GM12864 (cell line): ENCODE data around the gene MPG.
"Not testable (repeated sequence)": the region's sequence is repeated elsewhere in the genome, so short reads cannot be mapped to it uniquely, and the experiment has no call there.

Experiments used
- DNase-seq: peaks from one replicate; pipeline ENCODE4 v3.0.0-alpha.2; 2011; ENCODE audit warnings: low read depth
- H3K4me3 ChIP-seq: 2 replicates; pipeline ENCODE4 v1.5.1; 2011; ENCODE audit warnings: mild to moderate bottlenecking, low read depth, low read length, control low read depth
- TF ChIP-seq, protein P1 (sequence below): IDR thresholded peaks from 2 replicates; pipeline ENCODE4 v1.5.1; 2011; ENCODE audit warnings: low read depth, mild to moderate bottlenecking, moderate library complexity, low read length, control low read depth, inconsistent platforms; ENCODE audit errors: missing control alignments

Gene MPG

DNA sequence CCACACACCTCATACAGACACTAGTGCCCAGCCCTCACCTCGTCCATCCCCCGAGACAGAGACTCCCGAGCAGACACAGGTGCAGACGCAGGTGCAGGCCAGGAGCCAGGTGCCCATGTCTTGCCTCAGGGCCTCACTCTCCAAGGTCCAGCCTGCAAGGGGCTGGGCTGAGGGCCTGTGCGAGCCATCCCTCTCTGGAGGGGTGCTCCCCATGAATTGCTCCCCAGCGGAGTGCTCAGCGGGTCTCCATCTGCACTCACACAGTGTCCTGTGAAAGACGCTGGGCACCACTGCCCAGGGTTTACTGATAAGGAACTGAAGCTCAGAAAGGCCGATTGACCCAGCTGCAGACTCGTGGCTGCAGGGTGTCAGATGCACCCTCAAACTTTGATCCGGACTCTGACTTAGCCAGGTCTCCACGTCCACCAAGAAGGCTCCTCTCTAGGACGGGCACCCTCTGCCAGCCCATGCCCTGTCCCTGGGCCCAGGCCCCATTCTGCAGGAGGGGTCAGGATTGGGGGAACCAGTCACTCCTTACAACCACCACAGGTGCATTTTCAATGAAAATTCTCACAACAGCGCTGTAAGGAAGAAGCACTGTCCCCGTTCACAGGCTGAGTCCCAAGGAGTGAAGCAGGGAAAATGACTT is 41.6 kb upstream of the MPG start:
- DNase-seq: no peak
- TF ChIP-seq, protein P1, sequence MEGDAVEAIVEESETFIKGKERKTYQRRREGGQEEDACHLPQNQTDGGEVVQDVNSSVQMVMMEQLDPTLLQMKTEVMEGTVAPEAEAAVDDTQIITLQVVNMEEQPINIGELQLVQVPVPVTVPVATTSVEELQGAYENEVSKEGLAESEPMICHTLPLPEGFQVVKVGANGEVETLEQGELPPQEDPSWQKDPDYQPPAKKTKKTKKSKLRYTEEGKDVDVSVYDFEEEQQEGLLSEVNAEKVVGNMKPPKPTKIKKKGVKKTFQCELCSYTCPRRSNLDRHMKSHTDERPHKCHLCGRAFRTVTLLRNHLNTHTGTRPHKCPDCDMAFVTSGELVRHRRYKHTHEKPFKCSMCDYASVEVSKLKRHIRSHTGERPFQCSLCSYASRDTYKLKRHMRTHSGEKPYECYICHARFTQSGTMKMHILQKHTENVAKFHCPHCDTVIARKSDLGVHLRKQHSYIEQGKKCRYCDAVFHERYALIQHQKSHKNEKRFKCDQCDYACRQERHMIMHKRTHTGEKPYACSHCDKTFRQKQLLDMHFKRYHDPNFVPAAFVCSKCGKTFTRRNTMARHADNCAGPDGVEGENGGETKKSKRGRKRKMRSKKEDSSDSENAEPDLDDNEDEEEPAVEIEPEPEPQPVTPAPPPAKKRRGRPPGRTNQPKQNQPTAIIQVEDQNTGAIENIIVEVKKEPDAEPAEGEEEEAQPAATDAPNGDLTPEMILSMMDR: no peak
- H3K4me3 ChIP-seq: no peak overlapping the region

DNA sequence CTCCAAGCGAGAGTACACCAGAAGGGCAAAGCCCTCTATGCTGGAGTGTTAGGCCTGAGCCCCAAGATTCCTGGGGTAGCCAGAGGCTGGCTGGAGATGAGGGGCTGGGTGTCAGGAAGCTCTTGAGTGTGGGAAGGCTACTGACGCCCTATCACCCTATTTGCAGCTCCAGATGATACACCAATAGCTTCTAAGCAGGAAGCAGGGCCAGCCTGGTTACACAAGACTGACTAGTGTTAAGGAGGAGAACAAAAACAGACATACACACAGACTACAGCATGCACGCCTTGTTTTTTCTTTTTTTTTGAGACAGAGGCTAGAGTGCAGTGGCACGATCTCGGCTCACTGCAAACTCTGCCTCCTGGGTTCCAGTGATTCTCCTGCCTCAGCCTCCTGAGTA is 40.5 kb upstream of the MPG start:
- DNase-seq: no peak
- H3K4me3 ChIP-seq: no peak overlapping the region
- TF ChIP-seq, protein P1: no peak

DNA sequence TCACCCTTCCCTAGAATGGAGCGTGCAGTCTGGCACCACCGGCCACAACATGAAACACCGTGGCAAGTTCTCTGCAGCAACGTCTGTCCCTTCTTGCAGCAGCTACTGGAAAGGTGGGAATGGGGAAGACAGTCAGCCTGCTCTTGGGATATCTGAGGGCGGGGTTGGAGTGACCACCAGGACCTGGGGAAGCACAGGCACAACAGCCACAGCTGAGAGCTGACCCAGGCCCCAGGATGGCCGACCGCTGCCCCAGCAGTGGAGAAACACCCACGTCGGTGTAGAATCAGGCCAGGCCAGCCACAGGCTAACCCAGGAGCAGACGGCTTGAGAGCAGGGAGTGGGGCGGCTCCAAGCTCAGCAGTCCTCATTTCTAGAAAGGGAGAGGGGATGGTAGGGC is 39.8 kb upstream of the MPG start:
- not testable (repeated sequence) for DNase-seq

DNA sequence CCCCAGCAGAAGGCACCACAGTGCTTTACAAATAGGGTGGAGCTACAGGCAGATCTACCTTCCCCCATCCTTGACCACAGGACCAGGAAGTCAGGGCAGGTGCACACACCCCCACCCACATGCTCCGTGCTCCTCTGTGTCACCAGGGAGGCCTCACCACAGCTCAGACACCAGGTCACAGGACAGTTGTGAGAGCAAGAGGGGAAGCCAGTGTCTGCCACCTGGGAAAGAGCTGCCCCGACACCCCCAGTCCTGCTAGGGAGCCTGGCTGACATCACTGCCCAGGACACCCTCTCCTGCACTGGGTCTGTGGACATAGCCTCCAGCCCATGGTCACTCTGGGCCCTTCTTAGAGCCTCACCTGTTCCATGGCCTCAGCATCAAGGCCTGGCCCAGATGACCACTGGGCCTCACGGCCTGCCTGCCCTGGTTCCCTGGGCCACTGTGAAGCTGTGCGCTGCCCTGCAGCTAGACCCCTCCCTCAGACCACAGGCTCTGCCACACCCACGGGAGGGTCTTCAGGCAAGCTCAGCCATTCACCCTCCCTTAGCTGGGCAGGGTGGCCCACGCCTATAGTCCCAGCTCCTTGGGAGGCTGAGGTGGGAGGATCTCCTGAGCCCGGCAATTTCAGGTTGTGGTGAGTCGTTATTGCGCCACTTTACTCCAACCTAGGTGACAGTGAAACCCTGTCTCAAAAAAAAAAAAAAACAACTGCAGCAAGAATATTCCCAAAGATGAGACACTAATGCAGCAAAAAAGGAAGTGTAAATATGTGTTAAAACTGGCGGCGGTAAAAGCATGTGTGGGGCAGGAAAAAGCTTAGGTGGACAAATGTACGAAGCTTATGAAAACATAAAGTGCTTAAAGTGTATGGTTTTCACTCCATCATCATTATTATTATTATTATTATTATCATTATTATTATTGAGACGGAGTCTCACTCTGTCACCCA is 38.8 kb upstream of the MPG start:
- TF ChIP-seq, protein P1: no peak
- peak; percentile 71 for DNase-seq
- no peak overlapping the region for H3K4me3 ChIP-seq

More for the DNA sequence above, 39.8 kb upstream of the MPG start:
- not testable (repeated sequence) for H3K4me3 ChIP-seq

DNA sequence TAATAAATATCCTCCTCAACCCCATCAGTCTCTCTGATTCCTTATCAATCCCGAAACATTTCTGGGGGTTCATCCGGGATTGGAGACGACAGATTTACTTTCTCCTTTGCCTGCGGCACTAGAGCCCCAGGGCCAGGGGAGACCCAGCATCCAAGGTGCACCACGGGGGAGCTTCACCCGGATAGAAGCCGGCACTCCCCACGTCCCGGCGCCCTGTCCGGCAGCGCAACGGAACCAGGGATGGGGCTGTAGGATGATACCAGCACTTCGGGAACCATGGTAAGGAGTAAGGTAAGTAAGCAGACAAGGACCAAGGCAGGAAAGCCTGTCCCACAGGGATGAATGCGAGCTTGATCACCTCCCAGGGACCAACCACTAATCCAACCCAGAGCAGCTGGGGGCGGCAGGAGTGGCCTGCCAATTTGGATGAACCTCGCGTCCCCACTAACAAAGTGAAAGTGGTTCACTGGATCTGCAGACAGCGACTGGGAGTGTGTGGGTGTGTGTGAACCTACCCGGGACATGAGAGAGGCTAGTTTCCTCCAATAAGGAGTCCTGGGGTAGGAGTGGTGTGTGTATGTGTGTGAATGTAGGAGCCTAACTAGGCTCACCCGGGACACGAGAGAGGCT is 36.5 kb upstream of the MPG start:
- TF ChIP-seq, protein P1: no peak
- H3K4me3 ChIP-seq: no peak overlapping the region
- no peak for DNase-seq

DNA sequence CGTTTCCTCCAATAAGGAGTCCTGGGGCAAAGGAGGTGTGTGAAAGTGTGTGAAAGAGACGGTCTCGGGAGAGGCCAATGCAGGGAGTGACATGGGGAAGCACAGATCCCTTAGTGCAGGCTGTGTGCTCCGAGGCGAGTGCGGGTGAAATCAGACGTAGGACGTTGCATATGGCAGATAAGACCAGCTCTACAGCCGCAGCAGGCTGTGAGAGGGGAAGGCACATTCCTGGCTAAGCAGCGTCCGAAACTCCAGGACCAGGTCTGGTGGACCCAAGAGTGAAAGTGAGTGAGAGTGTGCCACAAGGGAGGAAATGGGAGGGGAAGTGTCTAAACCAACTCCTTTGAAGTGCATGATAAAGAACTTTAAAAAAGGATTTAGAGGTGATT is 36.0 kb upstream of the MPG start:
- TF ChIP-seq, protein P1: no peak
- H3K4me3 ChIP-seq: no peak overlapping the region
- no peak for DNase-seq

DNA sequence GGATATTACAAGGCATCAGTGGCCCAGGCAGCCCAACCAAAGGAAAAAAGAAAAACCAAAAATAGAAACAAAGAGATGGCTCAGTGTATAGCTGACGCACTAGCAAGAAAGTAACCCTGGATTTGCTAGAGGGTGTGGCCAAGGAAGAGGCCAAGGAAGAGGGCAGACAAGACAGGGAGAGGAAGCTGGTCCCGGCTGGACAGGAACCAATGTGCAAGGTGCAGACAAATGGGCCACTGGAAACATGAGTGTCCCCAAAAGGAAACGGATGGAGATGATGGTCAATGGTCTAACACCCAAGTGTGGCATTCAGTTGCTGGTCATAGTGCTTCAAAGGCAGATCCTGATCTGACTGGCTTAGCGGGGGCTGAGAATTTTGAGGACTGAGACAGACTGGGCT is 35.3 kb upstream of the MPG start:
- no peak for DNase-seq
- no peak overlapping the region for H3K4me3 ChIP-seq
- TF ChIP-seq, protein P1: no peak
